Sigmoid colon (tissue), 7 donors: ENCODE measurements around the gene ACO2. TPM values are rescaled to one million over a fixed set of nuclear protein-coding genes. Genes with fewer than 3 reads are reported as not detected.
"Not testable (repeated sequence)": the region's sequence is repeated elsewhere in the genome, so short reads cannot be mapped to it uniquely, and the experiment has no call there.

Experiments used
- DNase-seq: peaks from one replicate; pipeline ENCODE4 v3.0.0-alpha.2; 2019
- H3K27ac ChIP-seq, 4 donors: fragments of 200-600 bp; sonication (generic); one replicate each; pipeline ENCODE4 v1.5.1; 2016 to 2019; ENCODE audit warnings: mild to moderate bottlenecking in 1 of 4
- H3K27me3 ChIP-seq, 3 donors: fragments of 200-600 bp; sonication (generic); one replicate each; pipeline ENCODE4 v1.5.1; 2019; ENCODE audit warnings: mild to moderate bottlenecking in 1 of 3
- H3K36me3 ChIP-seq, 4 donors: fragments of 200-600 bp; sonication (generic); one replicate each; pipeline ENCODE4 v1.5.1; 2016 to 2019
- H3K4me1 ChIP-seq, 4 donors: fragments of 200-600 bp; sonication (generic); one replicate each; pipeline ENCODE4 v1.5.1; 2017 to 2019
- H3K4me3 ChIP-seq, 4 donors: fragments of 200-600 bp; sonication (generic); one replicate each; pipeline ENCODE4 v1.5.1; 2017 to 2019; ENCODE audit warnings: mild to moderate bottlenecking in 2 of 4, moderate library complexity in 1 of 4
- H3K9me3 ChIP-seq, 4 donors: fragments of 200-600 bp in 3 of 4; sonication (generic) in 3 of 4; one replicate each; pipeline versions ENCODE4 v1.5.1 to v1.6.1; 2013 to 2019
- CTCF ChIP-seq, 4 experiments: fragments of 450-650 bp in 3 of 4; fragments of 200-600 bp in 1 of 4; IDR thresholded peaks; one replicate each; pipeline ENCODE4 v1.5.1; 2016 to 2019; ENCODE audit warnings: antibody characterized with exemption in 4 of 4, mild to moderate bottlenecking in 3 of 4, moderate library complexity in 2 of 4
- EP300 ChIP-seq, 4 donors: sonication (generic); formaldehyde crosslinking; IDR thresholded peaks; one replicate each; pipeline ENCODE4 v1.6.1; 2017; ENCODE audit warnings: antibody characterized with exemption in 4 of 4
- POLR2A ChIP-seq, 2 donors: fragments of 450-650 bp; IDR thresholded peaks; one replicate each; pipeline ENCODE4 v1.6.1; 2016; ENCODE audit warnings: antibody characterized with exemption in 2 of 2, mild to moderate bottlenecking in 2 of 2, moderate library complexity in 2 of 2
- POLR2AphosphoS5 ChIP-seq, 4 donors: sonication (generic); formaldehyde crosslinking; IDR thresholded peaks; one replicate each; pipeline ENCODE4 v1.6.1; 2017; ENCODE audit warnings: antibody characterized with exemption in 4 of 4
- WGBS, 2 donors: extraction: QIAGEN DNeasy Blood & Tissue Kit; methylation state at CpG; one replicate each; pipeline ENCODE4 v1.1.7; 2013; 5-methylcytosine and 5-hydroxymethylcytosine counted together
- intact Hi-C: fragments of 100-400 bp; cut with DNase I; formaldehyde crosslinking; loops from one replicate; pipeline ENCODE4 v1.15.1; 2023
- polyA plus RNA-seq, 3 donors: library from polyadenylated mRNA; stranded (reverse); fragments of 200-250 nt; gene quantifications; one replicate each; pipeline ENCODE4 v1.2.3, GENCODE V29; 2013
- total RNA-seq, 4 donors: library from RNA; depleted of rRNA; stranded (reverse); fragments of >200 nt; gene quantifications; one replicate each; pipeline ENCODE4 v1.1.0, GENCODE V29; 2016
- donor health status: healthy with polysubstance abuse.
- donor health status: Bipolar disorder and iron deficiency.
- donor health status: healthy.

The ACO2 gene
- total and polyA plus RNA-seq, 7 donors, result 67.3 to 157 (median 90.3) TPM

GRCh38 chr22:41567512-41567768 is 98.5 kb downstream of the ACO2 start:
- TF ChIP-seq CTCF (IDR thresholded peaks at IDR 0.05) (no peak), POLR2A (IDR thresholded peaks at IDR 0.05) (no peak), EP300 (IDR thresholded peaks at IDR 0.05) (no peak), POLR2AphosphoS5 (IDR thresholded peaks at IDR 0.05) (no peak)

DNA sequence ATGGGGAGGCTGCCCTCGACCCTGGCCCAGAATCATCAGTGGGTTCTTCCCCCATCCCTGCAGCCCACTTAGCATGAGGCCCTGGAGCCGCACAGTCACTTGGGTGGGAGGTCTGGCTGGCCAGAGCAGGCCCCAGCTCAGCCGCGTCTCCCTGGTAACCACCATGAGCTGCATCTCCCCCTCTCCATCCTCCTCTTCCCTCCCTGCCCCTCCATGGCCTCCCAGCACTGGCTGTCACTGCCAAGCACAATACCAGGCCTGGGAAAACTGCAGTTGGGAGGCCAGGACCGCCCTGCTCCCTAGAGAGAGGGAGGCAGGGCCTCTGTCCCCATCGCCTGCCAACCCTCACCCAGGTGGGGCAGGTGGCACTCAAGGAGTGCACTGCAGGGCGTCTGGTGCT is 99.9 kb downstream of the ACO2 start:
- H3K4me1 ChIP-seq, result peaks cover 0 to 29% (median 20%) of the 10 kb centered on the region in 4 donors
- 74 to 76% methylated on average over 7 of the region's 7 CpGs for WGBS, 2 donors

More at GRCh38 chr22:41567512-41567768, 98.5 kb downstream of the ACO2 start:
- Histone ChIP-seq H3K9me3 (no peaks in the 10 kb centered on the region), H3K27me3 (no peaks in the 10 kb centered on the region), H3K4me3 (no peak overlapping the region), H3K27ac (peak overlapping the region in 3 of 4 donors; percentile 85 to 91 (median 88)), H3K36me3 (no peaks in the 10 kb centered on the region), H3K4me1 (peaks cover 0 to 41% (median 34%) of the 10 kb centered on the region in 4 donors)
- DNase-seq, result no peak
- intact Hi-C loops, result no loop called here
- 66 to 74% methylated on average over 3 of the region's 3 CpGs for WGBS, 2 donors

DNA sequence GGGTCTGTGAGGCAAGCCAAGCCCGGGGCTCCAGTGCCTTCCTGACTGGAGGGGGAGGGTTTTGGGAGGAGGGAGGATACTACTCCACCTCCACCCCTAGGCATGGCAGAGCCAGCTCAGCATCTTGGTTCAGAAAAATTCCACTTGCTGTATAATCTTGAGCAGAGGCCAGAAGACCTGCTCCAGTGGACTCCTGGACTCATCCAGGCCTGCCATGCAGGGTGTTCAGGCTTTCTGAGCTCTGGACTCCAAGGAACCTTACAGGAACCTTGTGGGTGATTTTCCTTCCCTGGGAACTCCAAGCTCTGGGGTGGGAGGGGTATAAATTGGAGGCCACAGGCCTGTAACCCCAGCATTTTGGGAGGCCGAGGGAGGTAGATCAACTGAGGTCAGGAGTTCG is 101.3 kb downstream of the ACO2 start:
- H3K9me3 ChIP-seq, result no peaks in the 10 kb centered on the region
- H3K27ac ChIP-seq, result no peak overlapping the region
- TF ChIP-seq CTCF (IDR thresholded peaks at IDR 0.05) (no peak), POLR2AphosphoS5 (IDR thresholded peaks at IDR 0.05) (no peak), POLR2A (IDR thresholded peaks at IDR 0.05) (no peak), EP300 (IDR thresholded peaks at IDR 0.05) (no peak)
- 79 to 87% methylated on average over 3 of the region's 3 CpGs for WGBS, 2 donors
- H3K36me3 ChIP-seq, result no peaks in the 10 kb centered on the region
- peaks cover 0 to 29% (median 19%) of the 10 kb centered on the region in 4 donors for H3K4me1 ChIP-seq
- DNase-seq, result no peak
- no peaks in the 10 kb centered on the region for H3K27me3 ChIP-seq
- intact Hi-C loops, result no loop called here
- no peak overlapping the region for H3K4me3 ChIP-seq

More for the DNA sequence above, 99.9 kb downstream of the ACO2 start:
- Histone ChIP-seq H3K27ac (no peak overlapping the region), H3K36me3 (no peaks in the 10 kb centered on the region), H3K27me3 (no peaks in the 10 kb centered on the region), H3K4me3 (no peak overlapping the region), H3K9me3 (no peaks in the 10 kb centered on the region)
- intact Hi-C loops, result no loop called here
- DNase-seq, result no peak
- TF ChIP-seq CTCF (IDR thresholded peaks at IDR 0.05), result no peak
- no peak for TF ChIP-seq POLR2AphosphoS5 (IDR thresholded peaks at IDR 0.05)
- TF ChIP-seq POLR2A (IDR thresholded peaks at IDR 0.05), result no peak
- no peak for TF ChIP-seq EP300 (IDR thresholded peaks at IDR 0.05)

DNA sequence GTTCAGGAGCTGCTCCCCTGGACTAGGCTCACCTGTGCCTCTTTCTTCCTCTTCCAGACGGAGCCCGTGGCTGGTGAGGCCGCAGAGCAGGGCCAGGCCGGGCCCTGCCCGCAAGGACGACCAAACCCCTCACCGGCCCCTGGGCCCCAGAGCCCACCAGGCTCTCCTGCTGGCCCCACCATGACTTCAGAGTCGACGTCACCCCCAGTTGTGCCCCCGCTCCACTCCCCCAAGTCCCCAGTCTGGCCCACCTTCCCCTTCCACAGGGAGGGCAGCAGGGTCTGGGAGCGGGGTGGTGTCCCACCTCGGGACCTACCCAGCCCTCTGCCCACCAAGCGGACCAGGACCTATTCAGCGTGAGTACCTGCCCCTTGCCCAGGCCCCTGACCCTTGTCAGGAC is 102.9 kb downstream of the ACO2 start:
- Histone ChIP-seq H3K27me3 (no peaks in the 10 kb centered on the region), H3K4me1 (peaks cover 0 to 19% (median 14%) of the 10 kb centered on the region in 4 donors), H3K27ac (no peak overlapping the region), H3K4me3 (no peak overlapping the region), H3K36me3 (peaks cover 0 to 4% (median 0%) of the 10 kb centered on the region in 4 donors), H3K9me3 (no peaks in the 10 kb centered on the region)
- no peak for DNase-seq
- intact Hi-C loops, result no loop called here
- WGBS, 2 donors, result 93 to 94% methylated on average over 14 of the region's 14 CpGs
- TF ChIP-seq POLR2A (IDR thresholded peaks at IDR 0.05), result no peak
- TF ChIP-seq POLR2AphosphoS5 (IDR thresholded peaks at IDR 0.05), result no peak
- no peak for TF ChIP-seq CTCF (IDR thresholded peaks at IDR 0.05)
- no peak for TF ChIP-seq EP300 (IDR thresholded peaks at IDR 0.05)

DNA sequence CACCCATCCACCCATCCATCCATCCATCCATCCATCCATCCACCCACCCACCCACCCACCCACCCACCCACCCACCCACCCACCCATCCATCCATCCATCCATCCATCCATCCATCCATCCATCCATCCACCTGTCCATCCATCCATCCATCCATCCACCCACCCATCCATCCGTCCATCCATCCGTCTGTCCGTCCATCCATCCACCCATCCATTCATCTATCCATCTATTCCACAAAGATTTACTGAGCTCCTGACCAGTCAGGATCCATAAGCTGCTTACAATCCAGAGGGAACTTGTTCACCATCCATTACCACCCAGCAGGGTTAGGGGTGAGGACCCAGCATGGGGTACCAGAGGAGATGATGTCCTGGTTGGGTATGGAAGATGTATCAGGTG is 103.4 kb downstream of the ACO2 start:
- DNase-seq, H3K27ac ChIP-seq, H3K27me3 ChIP-seq, H3K4me3 ChIP-seq, intact Hi-C loops, H3K36me3 ChIP-seq, H3K9me3 ChIP-seq: not testable (repeated sequence)
- peaks cover 0 to 14% (median 13%) of the 10 kb centered on the region in 4 donors for H3K4me1 ChIP-seq
- WGBS, 2 donors, result 94 to 95% methylated on average over 3 of the region's 3 CpGs
